GM20431 (cell line): ENCODE data around the gene DSTN.

Source experiments
- in situ Hi-C: fragments of 300-500 bp; cut with MseI, MboI; formaldehyde crosslinking; loops from one replicate; pipeline ENCODE4 v1.15.0; 2020; ENCODE audit warnings: low sequenced_read_pairs; ENCODE audit not compliant: unreplicated experiment

Gene DSTN

GRCh38 chr20:17631576-17632319, 61.9 kb downstream of the DSTN start:
- in situ Hi-C loops: no loop called here

DNA sequence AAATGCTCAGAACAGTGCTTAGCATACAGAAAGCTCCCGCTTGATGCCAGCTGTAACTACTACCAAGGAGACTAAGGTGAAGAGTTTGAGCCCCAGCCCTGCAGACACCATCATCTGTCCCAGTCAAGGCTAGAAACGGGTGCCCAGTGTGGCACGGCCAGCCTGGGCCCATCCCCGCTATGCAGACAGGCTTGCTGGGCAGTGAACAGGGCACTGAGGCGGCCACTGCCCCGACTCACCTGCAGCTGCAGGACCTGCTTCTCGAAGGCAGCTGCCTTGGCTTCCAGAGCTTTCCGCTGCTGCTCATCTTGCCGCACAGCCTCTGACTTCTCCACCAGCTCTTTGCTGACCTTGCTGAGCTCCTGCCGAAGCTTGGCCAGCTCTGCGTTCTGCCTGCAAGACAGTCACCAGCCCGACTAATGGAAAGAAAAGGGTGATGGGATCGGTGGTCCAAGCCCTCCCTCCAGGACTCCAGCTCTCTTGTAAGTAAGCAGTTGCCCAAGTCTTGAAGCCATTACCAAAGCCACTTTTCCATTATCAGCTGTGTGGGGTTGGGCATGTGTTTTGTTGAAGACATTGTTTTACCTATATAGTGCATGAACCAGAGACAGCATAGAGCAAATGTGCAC, 63.5 kb downstream of the DSTN start:
- in situ Hi-C loops: no loop called here

DNA sequence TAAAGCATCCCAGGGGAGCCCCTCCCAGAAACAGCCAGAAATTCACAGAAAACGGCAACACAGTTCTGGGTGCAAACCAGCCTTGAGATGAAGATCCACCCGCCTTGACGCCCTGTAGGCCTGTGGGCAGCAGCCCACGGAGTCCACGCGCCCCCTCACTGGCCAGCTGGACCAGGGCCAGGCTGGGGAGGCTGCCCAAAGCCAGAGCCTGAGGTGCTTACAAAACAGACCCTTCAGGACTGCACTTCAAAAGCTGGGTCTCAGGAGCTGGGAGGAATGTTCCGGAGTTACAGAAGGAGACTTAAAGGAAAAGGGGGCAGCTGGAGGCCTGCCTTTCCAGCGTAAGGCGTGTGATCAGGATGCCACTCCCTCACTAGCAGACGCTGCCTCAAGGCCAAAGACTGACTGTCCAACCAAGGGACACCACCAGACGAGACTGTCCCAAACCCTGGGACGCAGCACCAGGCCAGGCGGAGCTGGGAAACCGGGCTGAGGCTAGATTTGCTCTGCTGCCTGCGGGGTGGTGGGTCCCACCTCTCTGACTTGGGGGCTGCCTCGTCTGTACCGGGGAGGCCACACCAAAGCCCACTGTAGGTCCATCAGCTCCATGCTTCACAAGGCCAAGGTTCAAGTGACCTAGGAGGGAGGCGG, 64.1 kb downstream of the DSTN start:
- in situ Hi-C loops: no loop called here

DNA sequence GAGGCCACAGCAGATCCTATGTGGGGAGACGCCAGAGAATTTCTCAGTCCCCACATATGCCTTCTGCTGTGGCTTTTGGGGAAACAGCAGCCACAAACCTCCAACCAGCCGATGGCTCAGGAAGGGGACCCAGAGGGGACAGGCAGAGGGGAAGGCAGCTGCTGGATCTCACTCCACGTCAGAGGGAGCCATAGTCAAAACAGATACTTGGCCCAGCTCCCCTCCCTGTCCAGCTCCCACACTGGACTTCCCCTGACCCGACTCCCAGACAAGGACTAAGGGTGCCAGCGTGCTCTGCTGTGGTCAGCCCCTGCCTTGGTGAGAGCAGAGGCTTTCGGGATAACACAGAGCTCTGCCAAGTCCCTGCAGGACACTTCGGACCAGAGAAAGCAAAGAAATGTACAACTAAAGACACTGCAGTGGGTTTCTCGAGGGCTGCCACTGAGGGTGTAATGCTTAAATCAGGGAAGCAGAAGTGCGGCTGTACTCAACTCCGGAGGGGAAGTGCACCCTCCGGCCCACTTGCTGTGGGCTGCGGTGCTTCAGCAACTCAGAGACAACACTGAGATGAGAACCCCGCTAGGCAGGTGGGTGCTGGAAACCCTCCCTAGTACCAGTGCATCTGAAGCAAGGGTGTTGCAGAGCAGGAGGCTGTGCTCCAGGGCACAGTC, 64.9 kb downstream of the DSTN start:
- in situ Hi-C loops: no loop called here

DNA sequence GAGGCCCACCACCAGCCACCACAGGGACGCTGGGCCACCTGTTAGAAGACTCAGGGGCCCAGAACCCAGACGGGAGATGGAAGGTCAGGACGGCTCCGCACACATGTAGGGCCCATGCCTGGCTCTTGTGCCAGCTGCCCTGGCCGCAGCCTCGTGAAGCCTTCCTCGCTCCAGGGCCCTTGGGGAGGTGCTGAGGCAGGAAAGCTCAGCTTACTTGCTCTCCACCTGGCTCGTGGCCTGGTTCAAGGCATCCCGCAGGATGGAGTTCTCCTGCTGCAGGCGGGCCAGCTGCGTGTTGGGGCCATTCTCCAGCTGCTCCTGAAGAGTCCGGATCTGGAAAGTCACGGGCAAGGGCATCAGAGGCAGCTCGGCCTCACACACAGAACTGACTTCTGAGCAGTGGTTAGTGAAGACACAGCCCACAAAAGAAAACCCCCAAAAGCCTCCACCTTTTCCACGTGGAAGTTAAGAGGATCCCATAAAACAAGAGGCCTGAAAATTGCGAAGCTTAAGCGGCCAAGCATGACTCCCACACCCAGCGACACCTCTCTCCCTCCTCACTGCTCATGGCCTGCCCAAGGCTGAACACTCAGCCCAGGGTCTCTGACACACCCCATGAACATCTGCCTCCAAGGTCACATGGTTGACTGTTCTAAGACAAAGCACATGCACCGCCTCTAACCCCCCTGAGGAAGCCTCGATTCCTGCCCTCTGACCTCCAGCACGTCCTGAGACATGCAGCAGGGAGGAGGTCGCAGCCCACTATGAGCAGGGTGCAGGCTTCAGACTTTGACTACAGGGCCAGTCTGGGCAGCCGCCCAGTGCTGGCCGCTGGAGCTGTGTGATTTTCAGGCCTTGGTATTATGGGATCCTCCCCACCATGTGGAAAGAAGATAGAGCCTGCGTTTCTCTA, 65.7 kb downstream of the DSTN start:
- in situ Hi-C loops: no loop called here

DNA sequence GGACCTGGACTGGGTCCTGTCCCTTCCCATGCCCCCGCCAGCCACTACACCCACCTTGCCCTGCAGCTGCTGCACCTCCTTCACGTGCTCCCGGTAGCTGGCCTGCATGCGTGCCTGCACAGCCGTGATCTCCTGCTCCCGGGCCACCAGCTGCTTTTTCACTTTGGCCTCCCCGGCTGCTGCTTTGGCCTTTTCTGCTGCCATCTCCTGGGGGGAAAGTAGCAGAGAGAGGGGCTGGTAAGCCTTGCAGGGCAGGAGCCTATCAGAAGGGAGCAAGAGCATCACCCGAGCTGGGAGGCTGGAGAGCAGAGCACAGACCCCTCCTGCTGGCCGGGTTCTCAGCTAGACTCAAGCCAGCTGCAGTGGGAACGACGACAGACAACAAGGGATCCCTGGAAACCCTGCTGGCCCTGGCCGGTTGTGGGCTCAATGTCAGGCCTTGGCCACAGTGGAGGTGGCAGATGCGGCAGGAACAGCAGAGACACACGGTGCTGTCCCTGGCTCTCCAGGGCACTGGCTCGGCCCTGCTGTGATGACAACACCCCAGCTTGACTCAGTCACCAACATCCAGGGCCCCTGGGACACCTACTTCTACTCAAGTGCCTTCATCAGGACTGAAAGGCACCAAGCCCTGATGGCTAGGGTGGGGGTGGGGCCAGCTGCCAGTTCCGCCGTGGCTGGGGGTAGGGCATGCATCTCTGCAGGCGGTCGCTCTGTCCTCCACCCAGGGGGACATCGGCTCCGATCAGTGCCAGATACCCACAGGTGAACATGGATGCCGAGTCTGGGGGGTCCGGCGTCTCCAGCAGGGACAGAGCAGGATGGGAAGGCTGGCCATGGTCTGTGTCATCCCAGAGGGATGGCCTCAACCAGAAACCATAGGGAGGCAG, 66.9 kb downstream of the DSTN start:
- in situ Hi-C loops: no loop called here

DNA sequence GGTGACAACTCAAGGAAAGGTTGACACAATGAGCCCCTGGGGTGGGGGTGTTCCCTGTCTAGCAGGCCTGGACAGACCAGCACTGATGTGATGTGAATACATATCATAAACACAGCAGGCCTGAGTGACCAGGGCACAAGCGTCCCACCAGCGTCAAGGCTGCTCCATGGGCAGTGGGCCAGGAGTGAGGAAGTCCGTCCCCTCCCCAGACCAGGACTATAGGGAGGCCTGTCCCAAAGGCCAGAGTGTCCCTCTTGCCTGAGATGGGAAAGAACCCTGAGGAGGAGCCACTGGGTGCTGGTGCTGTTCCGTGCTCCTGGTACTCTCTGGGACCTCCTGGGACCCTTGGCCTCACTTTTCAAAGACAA, 67.5 kb downstream of the DSTN start:
- in situ Hi-C loops: no loop called here

DNA sequence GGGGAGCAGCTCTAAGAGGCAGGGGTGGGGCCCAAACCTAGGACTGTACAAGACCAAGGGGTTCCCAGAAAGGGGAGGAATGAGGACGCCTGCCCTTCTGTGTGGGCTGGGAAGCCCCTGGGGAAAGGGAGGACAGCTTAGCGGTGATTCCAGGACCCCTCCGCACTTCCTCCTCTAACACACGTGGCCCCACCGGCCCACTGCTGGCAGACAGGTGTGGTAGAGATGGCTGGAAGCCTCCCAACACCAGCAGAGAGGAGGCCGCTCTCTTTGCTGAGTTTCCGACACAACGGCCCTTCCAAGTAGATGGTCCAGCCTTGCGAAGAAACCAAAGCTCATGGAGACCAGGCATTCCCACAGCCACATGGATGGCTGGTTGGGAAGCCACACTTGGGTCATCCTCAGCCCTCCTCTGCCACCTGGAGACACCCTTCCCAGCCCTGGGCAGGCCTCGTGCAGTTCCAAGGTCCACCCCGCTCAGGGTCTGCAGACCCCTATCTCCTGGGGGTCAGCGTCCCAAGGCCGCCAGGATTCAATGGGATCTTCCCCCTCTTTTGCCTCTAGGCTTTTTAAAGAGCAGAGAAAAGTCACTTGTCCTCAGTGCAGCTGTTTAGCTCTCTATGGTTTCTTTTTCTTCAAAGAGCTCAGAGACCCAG, 68.2 kb downstream of the DSTN start:
- in situ Hi-C loops: no loop called here

- in situ Hi-C loops: no loop called here
Observed at GRCh38 chr20:17638835-17639407, 69.0 kb downstream of the DSTN start.

- in situ Hi-C loops: no loop called here
Observed at GRCh38 chr20:17640146-17640874, 70.4 kb downstream of the DSTN start.

DNA sequence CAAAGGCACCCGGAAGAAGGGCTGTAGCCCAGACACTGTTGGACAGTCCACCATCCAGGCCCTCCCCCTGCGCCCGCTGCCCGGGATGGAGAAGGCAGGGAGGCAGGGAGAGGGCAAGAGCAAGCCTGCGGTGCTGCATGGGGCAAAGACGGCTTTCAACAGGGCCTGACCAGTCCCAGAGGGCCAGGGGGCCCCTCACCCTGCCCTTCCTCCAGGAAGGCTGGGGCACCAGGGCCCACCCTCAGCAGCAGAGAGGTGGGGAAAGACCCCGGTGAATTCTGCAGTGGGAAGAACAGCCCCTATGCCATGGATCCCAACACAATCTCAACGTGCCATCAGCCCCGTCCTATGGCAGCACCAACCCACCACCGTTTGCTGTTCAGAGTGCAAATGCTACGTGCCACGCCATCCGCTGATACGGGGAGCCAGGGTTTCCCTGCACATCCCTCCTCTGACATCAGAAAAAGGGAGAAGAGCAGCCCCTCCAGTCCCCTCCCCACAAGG, 71.1 kb downstream of the DSTN start:
- in situ Hi-C loops: no loop called here

DNA sequence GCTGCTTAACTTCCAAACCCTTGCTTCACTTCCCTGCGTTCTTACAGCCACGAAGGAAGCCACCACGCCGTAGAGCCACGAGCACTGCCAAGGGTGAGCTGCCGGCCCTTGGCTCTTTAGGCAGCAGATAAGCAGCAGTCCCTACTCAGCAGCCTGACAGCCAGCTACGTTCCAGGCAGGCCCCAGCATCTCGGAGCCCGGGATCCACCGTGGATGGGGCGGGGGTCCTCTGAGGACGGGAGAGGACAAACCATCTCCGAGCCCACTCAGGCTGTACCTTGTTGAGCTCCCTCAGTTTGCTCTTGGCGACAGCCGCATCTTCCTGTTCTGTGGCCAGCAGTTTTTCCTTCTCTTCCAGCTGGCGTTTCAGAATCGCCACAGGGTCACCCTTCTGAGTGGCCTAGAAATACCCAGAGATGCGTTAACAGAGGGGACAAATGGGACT, 71.7 kb downstream of the DSTN start:
- in situ Hi-C loops: no loop called here

- in situ Hi-C loops: no loop called here
Observed at GRCh38 chr20:17641993-17642392, 72.1 kb downstream of the DSTN start.

- in situ Hi-C loops: no loop called here
Observed at GRCh38 chr20:17642404-17643269, 72.8 kb downstream of the DSTN start.

DNA sequence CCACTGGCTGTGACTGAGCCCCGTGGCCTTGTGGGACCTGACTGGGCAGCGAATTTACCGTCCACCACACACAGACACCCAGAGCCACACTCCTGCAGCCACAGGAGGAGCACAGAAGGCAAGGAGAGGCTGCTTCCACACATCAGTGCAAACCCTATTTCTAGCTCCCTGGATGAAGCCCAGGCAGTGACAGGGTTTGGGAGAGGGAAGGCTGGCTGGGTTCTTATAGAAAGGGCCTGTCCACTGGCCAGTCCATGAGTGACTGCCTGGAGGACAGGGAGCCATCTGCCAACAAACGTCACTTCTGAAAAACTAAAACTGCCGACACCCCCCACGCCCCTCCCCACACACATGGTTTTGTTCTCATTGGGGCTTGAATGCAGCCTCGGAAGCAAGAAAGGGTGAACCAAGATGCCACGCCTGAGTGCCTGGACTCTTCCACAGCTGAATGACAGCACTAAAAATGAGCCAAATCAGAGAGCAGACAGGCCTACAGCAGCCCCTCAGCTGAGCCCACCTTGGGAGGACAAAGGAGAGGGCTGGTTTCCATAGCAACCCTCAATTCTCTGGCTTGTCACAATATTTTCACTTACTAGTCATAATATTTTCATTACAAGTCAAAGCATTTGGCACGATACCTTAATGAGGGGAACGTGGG, 73.8 kb downstream of the DSTN start:
- in situ Hi-C loops: no loop called here

GRCh38 chr20:17644451-17644850, 74.6 kb downstream of the DSTN start:
- in situ Hi-C loops: no loop called here
